HepG2 (cell line): Measurements from ENCODE around the gene DNAJA3. TPM values are rescaled to one million over a fixed set of nuclear protein-coding genes. Genes with fewer than 3 reads are reported as not detected.

Experiments
- AHR ChIP-seq: IDR thresholded peaks from 2 replicates; pipeline ENCODE4 v1.6.1; 2018; ENCODE audit warnings: missing genetic modification reagents, missing compliant biosample characterization
- BRF2 ChIP-seq: sonication (generic); formaldehyde crosslinking; IDR thresholded peaks from 2 replicates; pipeline ENCODE4 v1.8.1; 2022; ENCODE audit warnings: mild to moderate bottlenecking, missing genetic modification reagents
- DBP ChIP-seq: sonication (generic); formaldehyde crosslinking; IDR thresholded peaks from 2 replicates; pipeline ENCODE4 v1.4.0; 2020; ENCODE audit warnings: missing genetic modification reagents; ENCODE audit errors: not compliant biosample characterization
- FOXJ3 ChIP-seq: sonication (generic); formaldehyde crosslinking; IDR thresholded peaks from 2 replicates; pipeline ENCODE4 v1.4.0; 2020; ENCODE audit warnings: missing genetic modification reagents, mild to moderate bottlenecking, borderline replicate concordance
- HNF1A ChIP-seq, 2 experiments: sonication (generic) in 1 of 2; formaldehyde crosslinking in 1 of 2; IDR thresholded peaks; 2 replicates each; pipeline versions ENCODE4 v1.4.0 to v1.6.1; 2016 to 2020; ENCODE audit warnings: borderline replicate concordance in 1 of 2, low read depth in 1 of 2, mild to moderate bottlenecking in 1 of 2, missing genetic modification reagents in 1 of 2
- HNRNPL ChIP-seq: fragments of 200-400 bp; formaldehyde crosslinking; IDR thresholded peaks from 2 replicates; pipeline ENCODE4 v1.6.1; 2017; ENCODE audit warnings: mild to moderate bottlenecking, low read depth, low read length
- KDM3A ChIP-seq: IDR thresholded peaks from 2 replicates; pipeline ENCODE4 v1.6.1; 2018; ENCODE audit warnings: low read depth, missing compliant biosample characterization
- MAZ ChIP-seq, 2 experiments: sonication (generic) in 1 of 2; formaldehyde crosslinking in 1 of 2; IDR thresholded peaks; 2 replicates each; pipeline versions ENCODE4 v1.5.0 to v1.6.1; 2012 to 2020; ENCODE audit warnings: low read depth in 2 of 2, mild to moderate bottlenecking in 2 of 2, borderline replicate concordance in 1 of 2, improper control_type of control experiment in 1 of 2, low read length in 1 of 2, missing genetic modification reagents in 1 of 2, moderate library complexity in 1 of 2
- MTA1 ChIP-seq: sonication (generic); formaldehyde crosslinking; IDR thresholded peaks from 2 replicates; pipeline ENCODE4 v1.4.0; 2020; ENCODE audit warnings: missing genetic modification reagents, mild to moderate bottlenecking, borderline replicate concordance
- MXD4 ChIP-seq: IDR thresholded peaks from 2 replicates; pipeline ENCODE4 v1.6.1; 2016; ENCODE audit warnings: mild to moderate bottlenecking, missing biosample characterization, missing genetic modification reagents
- RFXAP ChIP-seq: sonication (generic); formaldehyde crosslinking; IDR thresholded peaks from 2 replicates; pipeline ENCODE4 v1.4.0; 2020; ENCODE audit warnings: missing genetic modification reagents, borderline replicate concordance
- STAG1 ChIP-seq: sonication (generic); formaldehyde crosslinking; IDR thresholded peaks from 2 replicates; pipeline ENCODE4 v1.4.0; 2020; ENCODE audit warnings: missing genetic modification reagents
- ZBTB25 ChIP-seq: IDR thresholded peaks from 2 replicates; pipeline ENCODE4 v1.6.1; 2018; ENCODE audit warnings: missing genetic modification reagents
- ZBTB3 ChIP-seq: sonication (generic); formaldehyde crosslinking; IDR thresholded peaks from 2 replicates; pipeline ENCODE4 v1.4.0; 2020; ENCODE audit warnings: low read depth, mild to moderate bottlenecking, moderate library complexity, missing genetic modification reagents, borderline replicate concordance
- ZFP36L2 ChIP-seq: sonication (generic); formaldehyde crosslinking; IDR thresholded peaks from 2 replicates; pipeline ENCODE4 v1.4.0; 2020; ENCODE audit warnings: missing genetic modification reagents
- polyA plus RNA-seq, 8 experiments: library from polyadenylated mRNA; depleted of rRNA in 3 of 8; stranded (reverse) in 7 of 8; unstranded in 1 of 8; fragments of >200 nt; fragmentation: Illumina TruSeq in 4 of 8; extraction: Trizol in 4 of 8; gene quantifications; 2 replicates each; pipeline versions ENCODE4 v1.2.1 to v1.2.3, GENCODE V29; 2011 to 2016; ENCODE audit warnings: low read depth in 4 of 8, missing spikeins in 1 of 8, mixed read lengths in 1 of 8; ENCODE audit not compliant: insufficient read depth in 1 of 8
- total RNA-seq, 5 experiments: library from RNA; depleted of rRNA; stranded (reverse); fragments of >200 nt; fragmentation: Illumina TruSeq; extraction: Trizol; gene quantifications; 2 replicates each; pipeline ENCODE4 v1.2.3, GENCODE V29; 2016; ENCODE audit warnings: low read depth in 1 of 5

Gene DNAJA3
- total and polyA plus RNA-seq, 2 of the 13 experiments (the other 11 are each of a cell fraction or from before 2014, with no cell fraction given): 77.0 to 83.3 TPM

- no peak for TF ChIP-seq HNF1A (IDR thresholded peaks at IDR 0.05; ENCODE audit: low read depth)
- peak; percentile 81; the same call in 1 of the 2 replicates for TF ChIP-seq HNF1A (CRISPR knock-in tag; IDR thresholded peaks at IDR 0.05; ENCODE audit: borderline replicate concordance)
- no peak for TF ChIP-seq ZFP36L2
- peak; percentile 29; the same call in 1 of the 2 replicates for TF ChIP-seq MAZ (IDR thresholded peaks at IDR 0.05; ENCODE audit: borderline replicate concordance, low read depth, low read length)
- peak; percentile 32; the same call in 1 of the 2 replicates for TF ChIP-seq MAZ (CRISPR knock-in tag; IDR thresholded peaks at IDR 0.05; ENCODE audit: low read depth)
- 0 out of 2 replicates have a peak, but pooled peaks have one; percentile 62 for TF ChIP-seq RFXAP
- 0 out of 2 replicates have a peak, but pooled peaks have one; percentile 60 for TF ChIP-seq ZBTB3 (CRISPR knock-in tag)
- peak; percentile 84; the same call in 1 of the 2 replicates for TF ChIP-seq FOXJ3 (CRISPR knock-in tag)
- TF ChIP-seq BRF2: 0 out of 2 replicates have a peak, but pooled peaks have one; percentile 18
- TF ChIP-seq AHR (CRISPR knock-in tag): no peak
- 0 out of 2 replicates have a peak, but pooled peaks have one; percentile 36 for TF ChIP-seq KDM3A (CRISPR knock-in tag)
- peak; percentile 29 for TF ChIP-seq DBP (CRISPR knock-in tag)
- peak; percentile 12; the same call in 1 of the 2 replicates for TF ChIP-seq STAG1 (CRISPR knock-in tag)
- peak; percentile 97 for TF ChIP-seq HNRNPL
- TF ChIP-seq ZBTB25 (CRISPR knock-in tag): peak; percentile 78; the same call in 1 of the 2 replicates
- no peak for TF ChIP-seq MXD4 (CRISPR knock-in tag)
- TF ChIP-seq MTA1 (CRISPR knock-in tag): peak; percentile 95; the same call in 1 of the 2 replicates
Measured at GRCh38 chr16:4461250-4462085, 35.8 kb downstream of the DNAJA3 start (continued).
